ENCODE measurements around the gene DDX5. TPM values are rescaled to one million over a fixed set of nuclear protein-coding genes. Genes with fewer than 3 reads are reported as not detected.

Gene DDX5
- total RNA-seq (1,000 to 10,000 TPM in 4 of 5 experiments, 100 to 1,000 TPM in 1; 781 to 2,704 (median 1,632) TPM), polyA plus RNA-seq (1,000 to 10,000 TPM; 1,423 to 1,510 TPM), total RNA-seq (3,923 reads per million, percentile 100 among the genes with 10 or more reads in this experiment)

DNA sequence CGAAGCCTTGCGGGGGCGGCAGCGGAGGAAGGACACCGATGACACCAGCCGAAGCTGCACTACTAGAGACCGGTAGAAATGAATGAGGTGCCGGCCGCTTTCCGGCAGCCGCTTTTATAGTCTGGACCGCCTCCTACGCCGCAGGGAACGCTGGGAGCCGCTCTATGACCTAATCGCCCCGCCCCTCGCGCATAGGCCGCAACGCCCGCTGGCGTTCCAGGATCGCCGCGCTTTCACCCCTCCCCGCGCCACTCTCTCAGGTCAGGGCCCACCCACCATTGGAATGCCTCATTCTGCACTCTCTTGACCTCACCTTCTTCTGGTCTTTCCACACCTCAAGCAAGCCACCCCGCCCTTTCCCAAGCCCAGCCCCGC lies at the start of gene DDX5:
TSS of gene DDX5 (minus strand) at position 89 of the 375 bp plus-strand sequence. CDS start 170 bp downstream, outside the sequence.
- H3K4me1 ChIP-seq (ENCODE audit: control insufficient read depth in 2 of 2, insufficient read depth in 2 of 2, low read length in 2 of 2), result peaks cover 41 to 45% of the 10 kb centered on the region in 2 donors
- Mint-ChIP-seq H3K4me1 (peaks cover 33 to 84% (median 71%) of the 10 kb centered on the region in 7 donors), H3K36me3 (peaks cover 14 to 75% (median 50%) of the 10 kb centered on the region in 5 donors), H3K27me3 (peaks cover 0 to 11% (median 0%) of the 10 kb centered on the region in 5 donors), H3K4me3 (peak within 1 kb of the TSS; percentile 97 to 100 (median 99)), H3K9me3 (peaks cover 0 to 29% (median 0%) of the 10 kb centered on the region in 11 donors), H3K27ac (peak within 1 kb of the TSS; percentile 99 to 100 (median 100))
- H3K4me3 ChIP-seq (ENCODE audit: low read length), result peak within 1 kb of the TSS; percentile 98
- ChIA-PET POLR2A (interaction anchor here (0.6 to 5.5 kb wide), 44 partner anchors 9 to 805 kb away, joined by 3 to 224 read pairs (median 6); partner anchors contain the start of genes CCDC47, DDX42, ERN1 and GNA13), CTCF (interaction anchor here (0.6 to 3.7 kb wide), 6 partner anchors 9 to 763 kb away, joined by 3 to 30 read pairs (median 6); partner anchors contain the start of gene POLG2)
- peak in 8 of 9 donors; percentile 92 to 98 (median 97) for DNase-seq
- no peaks in the 10 kb centered on the region for H3K27me3 ChIP-seq (ENCODE audit: control insufficient read depth in 2 of 2, insufficient read depth in 2 of 2, low read length in 2 of 2)
- intact Hi-C loops (cut with micrococcal nuclease), result loop anchor here (1.0 to 10.0 kb wide), 26 partner anchors 9 to 1055 kb away; partner anchors contain the start of genes ERN1 (in 2 of the 2), FTSJ3 (in 2 of the 2), POLG2 (in 2 of the 2) and PSMC5 (in 2 of the 2)
- H3K9me3 ChIP-seq (ENCODE audit: control insufficient read depth in 2 of 3, low read length in 3 of 3), result no peaks in the 10 kb centered on the region
- peak; percentile 83 for ATAC-seq
- peak within 1 kb of the TSS; percentile 100 for H3K27ac ChIP-seq (ENCODE audit: low read depth, low read length)
- peaks cover 34 to 72% (median 44%) of the 10 kb centered on the region in 3 experiments for H3K36me3 ChIP-seq (ENCODE audit: control insufficient read depth in 2 of 3, insufficient read depth in 3 of 3, low read length in 3 of 3)

DNA sequence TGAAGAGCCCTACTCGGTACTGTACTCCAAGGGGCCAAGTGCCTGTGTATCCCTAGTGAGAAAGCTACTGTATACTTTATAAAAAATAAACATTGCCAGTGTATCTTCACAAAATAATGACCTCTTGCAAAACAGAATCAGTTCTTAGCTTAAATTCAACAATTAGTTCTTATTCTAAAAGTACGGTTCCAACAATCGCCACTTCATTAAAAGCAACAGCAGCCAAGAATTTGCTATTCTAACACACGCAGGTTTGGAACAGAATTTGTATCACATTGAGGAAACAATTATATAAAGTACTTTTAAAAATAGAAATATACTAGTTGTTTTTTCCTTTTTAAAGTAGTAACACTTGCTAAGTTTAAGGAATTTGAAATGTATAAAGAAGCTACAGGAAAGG lies 49.2 kb upstream of the DDX5 start:
- peaks cover 3 to 27% (median 9%) of the 10 kb centered on the region in 5 donors for H3K36me3 Mint-ChIP-seq
- intact Hi-C loops (cut with micrococcal nuclease), result no loop called here
- ATAC-seq (no peak), DNase-seq (no peak)
- no peaks in the 10 kb centered on the region for H3K9me3 ChIP-seq (ENCODE audit: control insufficient read depth in 2 of 3, low read length in 3 of 3)
- H3K27me3 ChIP-seq (ENCODE audit: control insufficient read depth in 2 of 2, insufficient read depth in 2 of 2, low read length in 2 of 2), result no peaks in the 10 kb centered on the region
- H3K4me1 Mint-ChIP-seq, result peaks cover 0 to 1% (median 0%) of the 10 kb centered on the region in 7 donors
- CTCF ChIA-PET, result interaction anchor here (1.4 kb wide), 1 partner anchor 93 kb away, joined by 4 read pairs; no protein-coding TSS in a partner anchor
- H3K27me3 Mint-ChIP-seq, result no peaks in the 10 kb centered on the region
- H3K27ac Mint-ChIP-seq, result peak overlapping the region in 1 of 9 donors; percentile 13
- H3K4me3 ChIP-seq (ENCODE audit: low read length), result no peak overlapping the region
- no peak overlapping the region for H3K27ac ChIP-seq (ENCODE audit: low read depth, low read length)
- H3K4me1 ChIP-seq (ENCODE audit: control insufficient read depth in 2 of 2, insufficient read depth in 2 of 2, low read length in 2 of 2), result no peaks in the 10 kb centered on the region
- POLR2A ChIA-PET, result no interaction called here
- no peaks in the 10 kb centered on the region for H3K9me3 Mint-ChIP-seq
- H3K4me3 Mint-ChIP-seq, result no peak overlapping the region
- peaks cover 6 to 56% (median 24%) of the 10 kb centered on the region in 3 experiments for H3K36me3 ChIP-seq (ENCODE audit: control insufficient read depth in 2 of 3, insufficient read depth in 3 of 3, low read length in 3 of 3)

DNA sequence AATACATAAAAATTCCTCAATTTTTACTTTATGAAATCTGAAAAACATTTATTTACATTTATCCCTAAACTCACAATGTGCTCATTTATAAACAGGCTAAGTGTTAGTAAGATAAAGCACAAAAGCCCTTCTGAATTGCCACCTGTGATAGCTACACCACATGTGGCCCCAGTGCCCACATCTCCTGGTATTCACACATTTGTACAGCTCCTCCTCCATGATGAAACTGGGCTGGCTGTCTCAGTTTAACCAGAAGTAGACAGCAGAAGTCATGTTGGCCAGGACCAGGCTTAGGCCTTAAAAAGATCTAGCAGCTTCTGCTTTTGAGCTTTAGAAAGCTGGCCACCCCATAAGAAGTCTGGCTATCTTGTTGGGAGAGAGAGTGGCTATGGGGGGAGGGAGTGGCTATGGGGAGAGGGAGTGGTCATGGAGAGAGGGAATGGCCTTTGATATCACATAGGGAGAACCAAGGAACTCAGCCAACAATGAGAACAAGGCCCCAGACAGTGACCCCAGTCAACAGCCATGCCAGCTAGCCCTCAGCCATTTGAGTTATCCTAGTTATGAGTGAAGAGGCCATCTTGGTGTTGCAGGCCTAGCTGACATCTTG lies 48.0 kb upstream of the DDX5 start:
- Histone ChIP-seq H3K4me1 (ENCODE audit: control insufficient read depth in 2 of 2, insufficient read depth in 2 of 2, low read length in 2 of 2) (no peaks in the 10 kb centered on the region), H3K27me3 (ENCODE audit: control insufficient read depth in 2 of 2, insufficient read depth in 2 of 2, low read length in 2 of 2) (no peaks in the 10 kb centered on the region), H3K27ac (ENCODE audit: low read depth, low read length) (no peak overlapping the region), H3K4me3 (ENCODE audit: low read length) (no peak overlapping the region), H3K9me3 (ENCODE audit: control insufficient read depth in 2 of 3, low read length in 3 of 3) (no peaks in the 10 kb centered on the region), H3K36me3 (ENCODE audit: control insufficient read depth in 2 of 3, insufficient read depth in 3 of 3, low read length in 3 of 3) (peaks cover 6 to 65% (median 24%) of the 10 kb centered on the region in 3 experiments)
- POLR2A ChIA-PET, result interaction anchor here (0.6 kb wide), 1 partner anchor 158 kb away, joined by 3 read pairs; no protein-coding TSS in a partner anchor
- H3K27me3 Mint-ChIP-seq, result no peaks in the 10 kb centered on the region
- DNase-seq, result no peak
- peak overlapping the region in 4 of 9 donors; percentile 13 to 86 (median 45) for H3K27ac Mint-ChIP-seq
- H3K4me1 Mint-ChIP-seq, result no peaks in the 10 kb centered on the region
- CTCF ChIA-PET, result interaction anchor here (1.4 kb wide), 1 partner anchor 95 kb away, joined by 4 read pairs; no protein-coding TSS in a partner anchor
- H3K4me3 Mint-ChIP-seq, result no peak overlapping the region
- ATAC-seq, result no peak
- intact Hi-C loops (cut with micrococcal nuclease), result no loop called here
- H3K9me3 Mint-ChIP-seq, result no peaks in the 10 kb centered on the region
- H3K36me3 Mint-ChIP-seq, result peaks cover 3 to 33% (median 11%) of the 10 kb centered on the region in 5 donors

DNA sequence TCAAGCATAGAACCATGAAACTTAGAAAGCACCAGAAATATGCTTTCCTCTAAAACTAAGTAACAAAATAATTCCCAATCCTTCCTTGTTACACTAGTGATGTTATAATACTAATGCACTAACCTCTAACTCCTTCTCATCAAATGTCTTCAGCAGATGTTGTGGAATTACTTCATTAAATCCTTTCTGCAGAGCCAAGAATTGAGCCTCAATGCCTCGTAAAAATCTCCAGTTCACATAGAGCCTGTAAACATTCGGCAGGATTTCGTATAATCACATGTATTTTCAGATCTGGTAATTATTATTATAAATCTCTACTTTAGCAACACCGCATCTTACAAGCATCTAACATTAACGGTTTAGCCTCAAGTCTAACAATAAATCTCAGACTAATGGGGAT lies 45.4 kb upstream of the DDX5 start:
- H3K27me3 Mint-ChIP-seq, result no peaks in the 10 kb centered on the region
- peak overlapping the region in 2 of 9 donors; percentile 12 to 44 for H3K27ac Mint-ChIP-seq
- Histone ChIP-seq H3K9me3 (ENCODE audit: control insufficient read depth in 2 of 3, low read length in 3 of 3) (no peaks in the 10 kb centered on the region), H3K4me1 (ENCODE audit: control insufficient read depth in 2 of 2, insufficient read depth in 2 of 2, low read length in 2 of 2) (no peaks in the 10 kb centered on the region), H3K4me3 (ENCODE audit: low read length) (no peak overlapping the region), H3K27me3 (ENCODE audit: control insufficient read depth in 2 of 2, insufficient read depth in 2 of 2, low read length in 2 of 2) (no peaks in the 10 kb centered on the region), H3K36me3 (ENCODE audit: control insufficient read depth in 2 of 3, insufficient read depth in 3 of 3, low read length in 3 of 3) (peaks cover 15 to 71% (median 21%) of the 10 kb centered on the region in 3 experiments), H3K27ac (ENCODE audit: low read depth, low read length) (no peak overlapping the region)
- ATAC-seq, result no peak
- H3K36me3 Mint-ChIP-seq, result peaks cover 3 to 38% (median 11%) of the 10 kb centered on the region in 5 donors
- POLR2A ChIA-PET, result no interaction called here
- H3K4me1 Mint-ChIP-seq, result no peaks in the 10 kb centered on the region
- intact Hi-C loops (cut with micrococcal nuclease), result no loop called here
- CTCF ChIA-PET, result no interaction called here
- H3K9me3 Mint-ChIP-seq, result no peaks in the 10 kb centered on the region
- DNase-seq, result no peak
- H3K4me3 Mint-ChIP-seq, result no peak overlapping the region

DNA sequence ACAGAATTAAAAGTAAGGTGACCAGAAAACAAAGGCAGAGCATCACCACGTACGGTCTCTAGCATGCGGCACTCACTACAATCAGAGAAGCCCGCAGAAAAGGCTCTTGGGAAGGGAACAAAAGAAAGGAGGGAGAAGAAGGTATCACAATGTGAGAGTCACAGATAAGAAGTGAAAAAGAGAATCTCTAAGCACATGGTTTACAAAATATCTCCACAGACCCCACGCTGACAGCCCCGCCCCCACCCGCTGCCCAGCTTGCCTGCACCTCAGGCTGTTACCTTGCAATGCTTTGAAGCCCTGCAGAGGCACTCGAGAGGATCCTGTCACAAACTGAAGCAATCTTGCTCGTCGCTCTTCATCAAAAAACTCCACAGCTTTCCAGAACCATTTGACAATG lies 41.2 kb upstream of the DDX5 start:
- Histone ChIP-seq H3K27me3 (ENCODE audit: control insufficient read depth in 2 of 2, insufficient read depth in 2 of 2, low read length in 2 of 2) (no peaks in the 10 kb centered on the region), H3K4me1 (ENCODE audit: control insufficient read depth in 2 of 2, insufficient read depth in 2 of 2, low read length in 2 of 2) (no peaks in the 10 kb centered on the region), H3K4me3 (ENCODE audit: low read length) (no peak overlapping the region), H3K36me3 (ENCODE audit: control insufficient read depth in 2 of 3, insufficient read depth in 3 of 3, low read length in 3 of 3) (peaks cover 5 to 54% (median 18%) of the 10 kb centered on the region in 3 experiments), H3K27ac (ENCODE audit: low read depth, low read length) (no peak overlapping the region), H3K9me3 (ENCODE audit: control insufficient read depth in 2 of 3, low read length in 3 of 3) (no peaks in the 10 kb centered on the region)
- H3K4me3 Mint-ChIP-seq, result no peak overlapping the region
- peak overlapping the region in 5 of 9 donors; percentile 2 to 58 (median 22) for H3K27ac Mint-ChIP-seq
- no peaks in the 10 kb centered on the region for H3K27me3 Mint-ChIP-seq
- H3K36me3 Mint-ChIP-seq, result peaks cover 0 to 42% (median 5%) of the 10 kb centered on the region in 5 donors
- ChIA-PET CTCF (interaction anchor here (1.0 kb wide), 1 partner anchor 26 kb away, joined by 3 read pairs; no protein-coding TSS in a partner anchor), POLR2A (no interaction called here)
- no peak for ATAC-seq
- intact Hi-C loops (cut with micrococcal nuclease), result no loop called here
- DNase-seq, result no peak
- no peaks in the 10 kb centered on the region for H3K4me1 Mint-ChIP-seq
- no peaks in the 10 kb centered on the region for H3K9me3 Mint-ChIP-seq

DNA sequence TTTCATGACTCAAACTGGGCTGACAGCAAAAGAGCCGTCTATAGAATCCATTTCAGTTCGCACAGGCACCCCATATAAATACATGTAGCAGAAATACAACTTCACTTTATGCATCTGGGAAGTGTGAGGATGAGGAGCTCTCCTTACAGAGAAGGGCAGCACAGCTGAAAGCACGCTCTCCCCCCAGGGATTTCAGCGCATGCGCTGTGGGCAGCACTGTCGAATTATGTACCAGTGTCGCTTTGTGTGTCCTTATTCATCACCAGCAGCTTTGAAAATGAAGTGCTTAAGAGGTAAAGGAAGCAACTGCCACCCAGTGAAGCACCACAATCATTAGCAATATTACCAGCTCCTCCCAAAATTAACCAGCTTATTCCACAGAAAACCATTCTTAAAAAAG lies 40.6 kb upstream of the DDX5 start:
- H3K4me1 ChIP-seq (ENCODE audit: control insufficient read depth in 2 of 2, insufficient read depth in 2 of 2, low read length in 2 of 2), result no peaks in the 10 kb centered on the region
- Mint-ChIP-seq H3K4me1 (no peaks in the 10 kb centered on the region), H3K27me3 (no peaks in the 10 kb centered on the region), H3K4me3 (no peak overlapping the region), H3K36me3 (peaks cover 0 to 42% (median 5%) of the 10 kb centered on the region in 5 donors), H3K27ac (peak overlapping the region in 1 of 9 donors; percentile 58), H3K9me3 (no peaks in the 10 kb centered on the region)
- H3K27ac ChIP-seq (ENCODE audit: low read depth, low read length), result no peak overlapping the region
- no peak for ATAC-seq
- DNase-seq, result no peak
- H3K4me3 ChIP-seq (ENCODE audit: low read length), result no peak overlapping the region
- ChIA-PET POLR2A (interaction anchor here (0.6 kb wide), 1 partner anchor 237 kb away, joined by 3 read pairs; no protein-coding TSS in a partner anchor), CTCF (no interaction called here)
- no peaks in the 10 kb centered on the region for H3K27me3 ChIP-seq (ENCODE audit: control insufficient read depth in 2 of 2, insufficient read depth in 2 of 2, low read length in 2 of 2)
- peaks cover 2 to 50% (median 18%) of the 10 kb centered on the region in 3 experiments for H3K36me3 ChIP-seq (ENCODE audit: control insufficient read depth in 2 of 3, insufficient read depth in 3 of 3, low read length in 3 of 3)
- intact Hi-C loops (cut with micrococcal nuclease), result no loop called here
- H3K9me3 ChIP-seq (ENCODE audit: control insufficient read depth in 2 of 3, low read length in 3 of 3), result no peaks in the 10 kb centered on the region
